IPS-18a (cell line): Measurements from ENCODE around the gene HLA-DPA1.

ENCODE experiments used
- H3K27ac ChIP-seq: one replicate; pipeline ENCODE4 v1.5.1; 2013; ENCODE audit warnings: low read length
- H3K27me3 ChIP-seq: one replicate; pipeline ENCODE4 v1.6.1; 2013; ENCODE audit warnings: mild to moderate bottlenecking, low read length; ENCODE audit not compliant: control insufficient read depth, insufficient read depth
- H3K36me3 ChIP-seq: one replicate; pipeline ENCODE4 v1.6.1; 2013; ENCODE audit warnings: low read depth, low read length; ENCODE audit not compliant: control insufficient read depth
- H3K4me1 ChIP-seq: one replicate; pipeline ENCODE4 v1.6.1; 2013; ENCODE audit warnings: low read depth, low read length; ENCODE audit not compliant: control insufficient read depth
- H3K4me3 ChIP-seq: one replicate; pipeline ENCODE4 v1.5.1; 2013; ENCODE audit warnings: low read length
- H3K9ac ChIP-seq: one replicate; pipeline ENCODE4 v1.6.1; 2013; ENCODE audit warnings: mild to moderate bottlenecking, low read length, moderate library complexity
- H3K9me3 ChIP-seq: one replicate; pipeline ENCODE4 v1.6.1; 2013; ENCODE audit warnings: low read depth, low read length; ENCODE audit not compliant: control insufficient read depth

HLA-DPA1 gene

DNA sequence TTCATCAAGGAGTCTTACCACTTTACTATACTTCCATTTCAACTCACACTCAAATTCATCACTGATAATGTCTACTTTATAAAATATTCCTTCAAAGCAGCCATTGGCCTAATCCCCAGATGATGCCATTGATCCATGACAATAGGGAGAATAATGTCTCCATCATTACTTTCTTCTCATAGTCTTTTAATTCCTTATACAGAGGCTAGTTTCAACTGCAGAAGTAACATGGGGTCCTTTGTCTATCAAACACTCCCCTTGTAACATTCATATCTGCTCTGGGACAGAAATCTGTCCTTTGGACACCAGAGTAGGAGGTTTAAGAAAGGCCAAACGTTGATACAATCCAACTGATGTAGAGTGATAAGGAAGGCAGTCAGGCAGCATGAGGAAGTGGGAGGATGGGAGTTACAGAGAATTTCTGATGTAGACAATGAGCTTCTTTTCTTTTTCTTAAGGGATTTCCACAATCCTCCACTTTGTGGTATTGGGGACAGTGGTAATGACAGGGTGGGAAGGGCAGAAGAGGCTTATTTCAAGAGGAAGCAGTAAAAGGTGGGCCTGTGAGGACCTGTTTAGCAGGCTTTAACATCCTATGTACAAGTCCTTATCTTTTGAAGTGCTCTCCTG lies 45.1 kb downstream of the HLA-DPA1 start:
- no peaks in the 10 kb centered on the region for H3K27me3 ChIP-seq
- H3K4me3 ChIP-seq, result no peak overlapping the region
- H3K9ac ChIP-seq, result no peak overlapping the region
- no peaks in the 10 kb centered on the region for H3K9me3 ChIP-seq
- H3K27ac ChIP-seq, result no peak overlapping the region
- no peaks in the 10 kb centered on the region for H3K36me3 ChIP-seq
- H3K4me1 ChIP-seq, result no peaks in the 10 kb centered on the region

DNA sequence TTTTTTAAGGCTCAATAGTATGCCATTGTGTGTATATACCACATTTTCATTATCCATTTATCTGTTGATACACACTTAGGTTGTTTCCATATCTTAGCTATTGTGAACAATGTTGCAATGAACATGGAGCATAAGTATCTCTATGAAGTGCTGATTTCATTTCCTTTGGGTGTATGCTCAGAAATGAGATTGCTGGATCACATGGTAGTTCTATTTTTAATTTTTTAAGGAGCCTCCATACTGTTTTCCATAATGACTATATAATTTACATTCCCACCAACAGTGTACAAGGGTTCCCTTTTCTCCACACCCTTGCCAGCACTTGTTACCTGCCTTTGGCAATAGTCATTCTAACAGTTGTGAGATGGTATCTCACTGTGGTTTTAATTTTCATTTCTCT lies 48.9 kb downstream of the HLA-DPA1 start:
- no peaks in the 10 kb centered on the region for H3K4me1 ChIP-seq
- H3K27ac ChIP-seq, result no peak overlapping the region
- no peaks in the 10 kb centered on the region for H3K9me3 ChIP-seq
- no peaks in the 10 kb centered on the region for H3K36me3 ChIP-seq
- no peak overlapping the region for H3K4me3 ChIP-seq
- no peak overlapping the region for H3K9ac ChIP-seq
- H3K27me3 ChIP-seq, result no peaks in the 10 kb centered on the region

DNA sequence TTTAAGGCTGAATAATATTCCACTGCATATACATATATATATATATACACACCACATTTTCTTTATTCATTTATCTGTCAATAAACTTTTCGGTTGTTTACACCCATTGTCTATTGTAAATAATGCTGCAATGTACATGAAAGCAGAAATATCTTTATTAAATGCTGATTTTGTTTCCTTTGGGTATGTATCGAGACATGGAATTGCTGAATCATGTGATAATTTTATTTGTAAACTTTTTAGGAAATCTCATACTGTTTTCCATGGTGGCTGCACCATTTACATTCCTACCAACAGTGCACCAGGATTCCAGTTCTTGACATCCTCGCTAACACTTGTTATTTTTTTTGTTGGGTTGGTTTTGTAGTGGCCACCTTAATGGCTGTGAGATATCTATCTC lies 49.9 kb downstream of the HLA-DPA1 start:
- H3K4me1 ChIP-seq, result no peaks in the 10 kb centered on the region

DNA sequence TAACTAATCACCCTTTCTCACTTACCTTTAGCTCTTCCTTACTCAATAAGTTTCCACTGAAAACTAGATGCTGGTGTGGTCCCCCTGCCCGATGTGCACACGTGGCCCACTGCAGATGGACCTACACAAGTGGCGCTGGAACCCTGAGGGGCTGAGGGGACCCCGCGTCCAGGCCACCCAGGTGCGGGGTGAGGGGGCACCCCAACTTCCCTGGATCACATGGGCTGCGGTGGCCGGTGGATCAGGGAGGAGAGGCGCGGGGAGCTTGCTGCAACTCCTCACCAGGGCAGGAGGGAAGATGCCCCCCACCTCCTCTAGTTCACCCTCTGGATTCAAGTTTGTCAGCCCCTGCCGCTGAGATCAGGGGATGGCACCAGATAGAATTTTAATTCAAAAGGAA lies 51.5 kb downstream of the HLA-DPA1 start:
- no peak overlapping the region for H3K27ac ChIP-seq
- no peaks in the 10 kb centered on the region for H3K27me3 ChIP-seq
- H3K36me3 ChIP-seq, result no peaks in the 10 kb centered on the region
- no peak overlapping the region for H3K4me3 ChIP-seq
- H3K9me3 ChIP-seq, result no peaks in the 10 kb centered on the region
- no peaks in the 10 kb centered on the region for H3K4me1 ChIP-seq
- H3K9ac ChIP-seq, result no peak overlapping the region

More for the DNA sequence above, 49.9 kb downstream of the HLA-DPA1 start:
- Histone ChIP-seq H3K9ac (no peak overlapping the region), H3K9me3 (no peaks in the 10 kb centered on the region), H3K4me3 (no peak overlapping the region), H3K36me3 (no peaks in the 10 kb centered on the region), H3K27ac (no peak overlapping the region), H3K27me3 (no peaks in the 10 kb centered on the region)

- H3K4me1 ChIP-seq, result peaks cover 4% of the 10 kb centered on the region
- H3K4me3 ChIP-seq, result no peak overlapping the region
- H3K9ac ChIP-seq, result no peak overlapping the region
- H3K36me3 ChIP-seq, result no peaks in the 10 kb centered on the region
- no peaks in the 10 kb centered on the region for H3K9me3 ChIP-seq
- H3K27me3 ChIP-seq, result no peaks in the 10 kb centered on the region
- no peak overlapping the region for H3K27ac ChIP-seq
Observed at GRCh38 chr6:33019372-33019771, 54.1 kb downstream of the HLA-DPA1 start.

GRCh38 chr6:33018904-33019303 lies 54.5 kb downstream of the HLA-DPA1 start:
- no peaks in the 10 kb centered on the region for H3K9me3 ChIP-seq
- H3K9ac ChIP-seq, result no peak overlapping the region
- no peaks in the 10 kb centered on the region for H3K36me3 ChIP-seq
- no peak overlapping the region for H3K4me3 ChIP-seq
- H3K27ac ChIP-seq, result no peak overlapping the region
- peaks cover 4% of the 10 kb centered on the region for H3K4me1 ChIP-seq
- no peaks in the 10 kb centered on the region for H3K27me3 ChIP-seq

DNA sequence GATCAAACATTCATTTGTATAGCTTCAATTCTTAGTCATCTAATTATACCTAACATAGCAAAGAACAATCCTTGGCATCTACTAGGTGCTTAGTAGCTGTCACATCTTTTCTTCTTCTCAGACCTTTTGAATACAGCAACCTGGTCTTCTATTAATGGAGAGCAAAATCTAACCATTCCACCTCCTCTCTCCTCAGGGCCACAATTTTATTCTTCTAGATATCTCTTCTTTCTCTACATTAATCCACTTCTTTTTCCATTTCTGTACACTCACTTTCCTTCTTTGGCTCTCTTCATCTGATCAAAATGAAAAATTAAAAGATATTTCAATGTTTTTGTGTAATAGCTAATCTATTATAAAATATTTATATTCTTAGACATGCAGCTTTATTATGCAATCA lies 55.0 kb downstream of the HLA-DPA1 start:
- no peak overlapping the region for H3K4me3 ChIP-seq
- H3K9me3 ChIP-seq, result no peaks in the 10 kb centered on the region
- H3K9ac ChIP-seq, result no peak overlapping the region
- H3K27ac ChIP-seq, result no peak overlapping the region
- no peaks in the 10 kb centered on the region for H3K27me3 ChIP-seq
- H3K4me1 ChIP-seq, result peaks cover 4% of the 10 kb centered on the region
- H3K36me3 ChIP-seq, result no peaks in the 10 kb centered on the region

- peaks cover 4% of the 10 kb centered on the region for H3K4me1 ChIP-seq
- H3K36me3 ChIP-seq, result no peaks in the 10 kb centered on the region
- no peaks in the 10 kb centered on the region for H3K9me3 ChIP-seq
- no peak overlapping the region for H3K27ac ChIP-seq
- no peak overlapping the region for H3K4me3 ChIP-seq
- no peaks in the 10 kb centered on the region for H3K27me3 ChIP-seq
- no peak overlapping the region for H3K9ac ChIP-seq
Observed at GRCh38 chr6:33017694-33018353, 55.6 kb downstream of the HLA-DPA1 start.

GRCh38 chr6:33017018-33017417 lies 56.4 kb downstream of the HLA-DPA1 start:
- Histone ChIP-seq H3K4me3 (no peak overlapping the region), H3K36me3 (no peaks in the 10 kb centered on the region), H3K9me3 (no peaks in the 10 kb centered on the region), H3K4me1 (peaks cover 4% of the 10 kb centered on the region), H3K27me3 (no peaks in the 10 kb centered on the region), H3K9ac (no peak overlapping the region), H3K27ac (no peak overlapping the region)

- no peaks in the 10 kb centered on the region for H3K36me3 ChIP-seq
Observed at GRCh38 chr6:33015798-33016197, 57.7 kb downstream of the HLA-DPA1 start.

GRCh38 chr6:33014841-33015634 lies 58.4 kb downstream of the HLA-DPA1 start:
- H3K9me3 ChIP-seq, result no peaks in the 10 kb centered on the region
- H3K4me3 ChIP-seq, result no peak overlapping the region
- H3K9ac ChIP-seq, result no peak overlapping the region
- no peaks in the 10 kb centered on the region for H3K36me3 ChIP-seq
- no peaks in the 10 kb centered on the region for H3K27me3 ChIP-seq
- H3K4me1 ChIP-seq, result peaks cover 12% of the 10 kb centered on the region
- H3K27ac ChIP-seq, result no peak overlapping the region

More at GRCh38 chr6:33015798-33016197, 57.7 kb downstream of the HLA-DPA1 start:
- H3K9ac ChIP-seq, result no peak overlapping the region
- H3K27ac ChIP-seq, result no peak overlapping the region
- no peaks in the 10 kb centered on the region for H3K27me3 ChIP-seq
- no peaks in the 10 kb centered on the region for H3K9me3 ChIP-seq
- H3K4me1 ChIP-seq, result peaks cover 4% of the 10 kb centered on the region
- no peak overlapping the region for H3K4me3 ChIP-seq
